HK-2 (cell line): ENCODE measurements around the gene BCAM.

Source experiments
- DNase-seq: peaks from one replicate; pipeline ENCODE4 v3.0.0-alpha.2; 2018; ENCODE audit not compliant: unreplicated experiment

BCAM gene

GRCh38 chr19:44792281-44792680 is 16.6 kb upstream of the BCAM start:
- no peak for DNase-seq

GRCh38 chr19:44794610-44795009 is 14.3 kb upstream of the BCAM start:
- DNase-seq, result no peak

- DNase-seq, result no peak
Observed at GRCh38 chr19:44795398-44795987, 13.4 kb upstream of the BCAM start.

- DNase-seq, result no peak
Observed at GRCh38 chr19:44796701-44797115, 12.2 kb upstream of the BCAM start.

GRCh38 chr19:44799627-44800346 is 9.1 kb upstream of the BCAM start:
- DNase-seq, result no peak

GRCh38 chr19:44800461-44800860 is 8.4 kb upstream of the BCAM start:
- peak; percentile 82 for DNase-seq

- no peak for DNase-seq
Observed at GRCh38 chr19:44803442-44804428, 5.2 kb upstream of the BCAM start.

GRCh38 chr19:44806291-44806690 is 2.6 kb upstream of the BCAM start:
- no peak for DNase-seq

GRCh38 chr19:44807162-44807561 is 1.7 kb upstream of the BCAM start:
- DNase-seq, result no peak

GRCh38 chr19:44807652-44808462 is 1.0 kb upstream of the BCAM start:
- DNase-seq, result peak; percentile 67

GRCh38 chr19:44809577-44810233 is 802 bp downstream of the BCAM start:
- DNase-seq, result no peak

- DNase-seq, result no peak
Observed at GRCh38 chr19:44810234-44811121, 1.6 kb downstream of the BCAM start.

- DNase-seq, result no peak
Observed at GRCh38 chr19:44811122-44811419, 2.2 kb downstream of the BCAM start.

- no peak for DNase-seq
Observed at GRCh38 chr19:44812142-44812718, 3.3 kb downstream of the BCAM start.

- DNase-seq, result no peak
Observed at GRCh38 chr19:44813070-44813840, 4.4 kb downstream of the BCAM start.

- DNase-seq, result no peak
Observed at GRCh38 chr19:44813841-44814470, 5.1 kb downstream of the BCAM start.

GRCh38 chr19:44814517-44814916 is 5.6 kb downstream of the BCAM start:
- DNase-seq, result no peak

GRCh38 chr19:44816301-44816700 is 7.4 kb downstream of the BCAM start:
- no peak for DNase-seq
